Liver (tissue), 9 donors: ENCODE data around the gene PRKX. TPM values are rescaled to one million over a fixed set of nuclear protein-coding genes. Genes with fewer than 3 reads are reported as not detected.

Experiments used
- DNase-seq: peaks from one replicate; pipeline ENCODE4 v3.0.0-alpha.2; 2017; ENCODE audit warnings: low spot score
- H3K27ac ChIP-seq, 2 donors: one replicate each; pipeline ENCODE4 v1.7.0; 2013; ENCODE audit warnings: inconsistent platforms in 2 of 2, low read length in 2 of 2, control low read depth in 1 of 2, low read depth in 1 of 2, mild to moderate bottlenecking in 1 of 2
- H3K27me3 ChIP-seq, 4 donors: one replicate each; pipeline versions ENCODE4 v1.6.1 to v1.7.0; 2013; ENCODE audit warnings: low read length in 3 of 4, inconsistent platforms in 1 of 4, mild to moderate bottlenecking in 1 of 4, moderate library complexity in 1 of 4; ENCODE audit not compliant: control insufficient read depth in 4 of 4, insufficient read depth in 4 of 4
- H3K36me3 ChIP-seq, 4 donors: one replicate each; pipeline versions ENCODE4 v1.6.1 to v1.7.0; 2013; ENCODE audit warnings: low read length in 3 of 4, mild to moderate bottlenecking in 3 of 4, low read depth in 1 of 4, moderate library complexity in 1 of 4; ENCODE audit not compliant: control insufficient read depth in 4 of 4, insufficient read depth in 3 of 4
- H3K4me1 ChIP-seq, 4 donors: one replicate each; pipeline versions ENCODE4 v1.6.1 to v1.7.0; 2013; ENCODE audit warnings: low read length in 3 of 4, mild to moderate bottlenecking in 3 of 4, moderate library complexity in 1 of 4; ENCODE audit not compliant: control insufficient read depth in 4 of 4, insufficient read depth in 4 of 4
- H3K4me3 ChIP-seq, 3 donors: one replicate each; pipeline versions ENCODE4 v1.6.1 to v1.7.0; 2013; ENCODE audit warnings: low read length in 3 of 3, control low read depth in 1 of 3, low read depth in 1 of 3, mild to moderate bottlenecking in 1 of 3
- H3K9ac ChIP-seq, 2 donors: one replicate each; pipeline ENCODE4 v1.7.0; 2013; ENCODE audit warnings: low read length in 2 of 2, mild to moderate bottlenecking in 2 of 2, moderate library complexity in 2 of 2, control low read depth in 1 of 2, low read depth in 1 of 2
- H3K9me3 ChIP-seq, 4 donors: one replicate each; pipeline versions ENCODE4 v1.6.1 to v1.7.0; 2013; ENCODE audit warnings: low read length in 3 of 4; ENCODE audit not compliant: control insufficient read depth in 4 of 4
- ATF3 ChIP-seq: IDR thresholded peaks from 2 replicates; pipeline ENCODE4 v1.6.1; 2016; ENCODE audit warnings: antibody characterized with exemption
- CTCF ChIP-seq: fragments of 150-350 bp; IDR thresholded peaks from 2 replicates; pipeline ENCODE4 v1.5.1; 2017; ENCODE audit warnings: improper control_type of control experiment, low read depth, low read length; ENCODE audit not compliant: missing input control
- EGR1 ChIP-seq, 2 donors: IDR thresholded peaks; 2 replicates each; pipeline ENCODE4 v1.6.1; 2016 to 2018; ENCODE audit warnings: antibody characterized with exemption in 2 of 2, low read depth in 2 of 2
- FOXA1 ChIP-seq: IDR thresholded peaks from 2 replicates; pipeline ENCODE4 v1.6.1; 2016; ENCODE audit warnings: antibody characterized with exemption
- GABPA ChIP-seq, 2 donors: IDR thresholded peaks in 1 of 2; conservative IDR thresholded peaks in 1 of 2; 2 replicates each; pipeline ENCODE4 v1.6.1; 2016; ENCODE audit warnings: antibody characterized with exemption in 2 of 2, mild to moderate bottlenecking in 1 of 2, moderate library complexity in 1 of 2
- HNF4A ChIP-seq, 2 donors: conservative IDR thresholded peaks; 2 replicates each; pipeline ENCODE4 v1.6.1; 2016; ENCODE audit warnings: antibody characterized with exemption in 2 of 2, mild to moderate bottlenecking in 2 of 2
- HNF4G ChIP-seq: IDR thresholded peaks from 2 replicates; pipeline ENCODE4 v1.6.1; 2016; ENCODE audit warnings: antibody characterized with exemption
- JUND ChIP-seq, 2 donors: IDR thresholded peaks; 2 replicates each; pipeline ENCODE4 v1.6.1; 2016; ENCODE audit warnings: antibody characterized with exemption in 2 of 2
- MAX ChIP-seq: IDR thresholded peaks from 2 replicates; pipeline ENCODE4 v1.6.1; 2016; ENCODE audit warnings: antibody characterized with exemption
- NR2F2 ChIP-seq: IDR thresholded peaks from 2 replicates; pipeline ENCODE4 v1.6.1; 2016; ENCODE audit warnings: antibody characterized with exemption
- RAD21 ChIP-seq, 2 donors: IDR thresholded peaks; 2 replicates each; pipeline ENCODE4 v1.6.1; 2016; ENCODE audit warnings: antibody characterized with exemption in 2 of 2, mild to moderate bottlenecking in 2 of 2
- REST ChIP-seq: IDR thresholded peaks from 2 replicates; pipeline ENCODE4 v1.6.1; 2016; ENCODE audit warnings: antibody characterized with exemption, mild to moderate bottlenecking
- RXRA ChIP-seq, 2 donors: IDR thresholded peaks; 2 replicates each; pipeline ENCODE4 v1.6.1; 2017 to 2018; ENCODE audit warnings: antibody characterized with exemption in 2 of 2, mild to moderate bottlenecking in 1 of 2
- SP1 ChIP-seq: IDR thresholded peaks from 2 replicates; pipeline ENCODE4 v1.6.1; 2018; ENCODE audit warnings: antibody characterized with exemption, mild to moderate bottlenecking
- TAF1 ChIP-seq: conservative IDR thresholded peaks from 2 replicates; pipeline ENCODE4 v1.6.1; 2016; ENCODE audit warnings: antibody characterized with exemption, mild to moderate bottlenecking
- YY1 ChIP-seq: IDR thresholded peaks from 2 replicates; pipeline ENCODE4 v1.6.1; 2016; ENCODE audit warnings: antibody characterized with exemption, mild to moderate bottlenecking
- ZBTB33 ChIP-seq: IDR thresholded peaks from 2 replicates; pipeline ENCODE4 v1.6.1; 2016; ENCODE audit warnings: antibody characterized with exemption
- WGBS: extraction: QIAGEN DNeasy Blood & Tissue Kit; methylation state at CpG from one replicate; pipeline ENCODE4 v1.1.7; 2013; 5-methylcytosine and 5-hydroxymethylcytosine counted together
- polyA plus RNA-seq, 2 donors: library from polyadenylated mRNA; stranded (reverse) in 1 of 2; unstranded in 1 of 2; fragments of 200-250 nt in 1 of 2; fragments of >200 nt in 1 of 2; fragmentation: Nextera tagmentation in 1 of 2; extraction: Ambion mirVana in 1 of 2; gene quantifications; one replicate each; pipeline versions ENCODE4 v1.2.1 to v1.2.3, GENCODE V29; 2013 to 2015
- total RNA-seq, 2 donors: library from RNA; depleted of rRNA; stranded (reverse); fragments of >200 nt; gene quantifications; one replicate each; pipeline ENCODE4 v1.2.3, GENCODE V29; 2014
- donor health status: healthy.
- donor health status: healthy.
- donor health status: healthy.
- donor health status: healthy.
- donor health status: healthy.

PRKX gene
- total and polyA plus RNA-seq, 4 donors = 0.63 to 4.0 (median 1.7) TPM

GRCh38 chrX:3697220-3697684 is 16.2 kb downstream of the PRKX start:
- H3K9ac ChIP-seq = no peak overlapping the region
- no peaks in the 10 kb centered on the region for H3K36me3 ChIP-seq
- no peaks in the 10 kb centered on the region for H3K9me3 ChIP-seq
- H3K27ac ChIP-seq = no peak overlapping the region
- H3K4me1 ChIP-seq = no peaks in the 10 kb centered on the region
- no peak for DNase-seq
- no peaks in the 10 kb centered on the region for H3K27me3 ChIP-seq
- TF ChIP-seq JUND (IDR thresholded peaks at IDR 0.05) (no peak), ATF3 (no peak), REST (no peak), HNF4G (no peak), YY1 (no peak), RAD21 (IDR thresholded peaks at IDR 0.05) (no peak), NR2F2 (no peak), GABPA (IDR thresholded peaks at IDR 0.05 in 1 of 2, conservative IDR thresholded peaks at IDR 0.05 in 1 of 2) (no peak), HNF4A (conservative IDR thresholded peaks at IDR 0.05) (no peak), EGR1 (IDR thresholded peaks at IDR 0.05; ENCODE audit: low read depth in 2 of 2) (no peak), FOXA1 (no peak), RXRA (IDR thresholded peaks at IDR 0.05) (no peak), SP1 (no peak), TAF1 (no peak), ZBTB33 (no peak), CTCF (no peak)
- no peak overlapping the region for H3K4me3 ChIP-seq
- WGBS = 66% methylated on average over 9 of the region's 9 CpGs

- WGBS = 87% methylated on average over 5 of the region's 5 CpGs
- no peak for TF ChIP-seq ZBTB33
- TF ChIP-seq RAD21 (IDR thresholded peaks at IDR 0.05) = no peak
- TF ChIP-seq SP1 = no peak
- TF ChIP-seq YY1 = no peak
- no peak for TF ChIP-seq MAX
- no peak for TF ChIP-seq TAF1
- Histone ChIP-seq H3K9me3 (no peaks in the 10 kb centered on the region), H3K36me3 (no peaks in the 10 kb centered on the region), H3K4me1 (no peaks in the 10 kb centered on the region), H3K4me3 (no peak overlapping the region), H3K27me3 (no peaks in the 10 kb centered on the region), H3K9ac (no peak overlapping the region), H3K27ac (no peak overlapping the region)
- no peak for DNase-seq
Observed at GRCh38 chrX:3695536-3695935, 17.9 kb downstream of the PRKX start.
